ENCODE results near the gene PFDN6. TPM values are rescaled to one million over a fixed set of nuclear protein-coding genes. Genes with fewer than 3 reads are reported as not detected.

The PFDN6 gene
- total RNA-seq, 1 experiment from 2014 or later: 85.8 TPM

- no peak overlapping the region for H4K5ac ChIP-seq (ENCODE audit: insufficient read length, low read depth, low read length)
- H3K9me3 Mint-ChIP-seq: no peaks in the 10 kb centered on the region
- H3K27me3 ChIP-seq (ENCODE audit: insufficient read depth, low read length): no peaks in the 10 kb centered on the region
- peaks cover 7% of the 10 kb centered on the region; the same call in 1 of the 2 replicates for H3K79me2 ChIP-seq (ENCODE audit: insufficient read depth, low read length)
- H2BK12ac ChIP-seq (ENCODE audit: insufficient read length, low read depth, low read length): no peak overlapping the region
- no peak overlapping the region for H3K14ac ChIP-seq (ENCODE audit: insufficient read depth, low read length)
- H3K27ac Mint-ChIP-seq: peak overlapping the region in 1 of 3 experiments; percentile 74; a peak in 1 of 7 replicates
- TF ChIP-seq, protein P1, sequence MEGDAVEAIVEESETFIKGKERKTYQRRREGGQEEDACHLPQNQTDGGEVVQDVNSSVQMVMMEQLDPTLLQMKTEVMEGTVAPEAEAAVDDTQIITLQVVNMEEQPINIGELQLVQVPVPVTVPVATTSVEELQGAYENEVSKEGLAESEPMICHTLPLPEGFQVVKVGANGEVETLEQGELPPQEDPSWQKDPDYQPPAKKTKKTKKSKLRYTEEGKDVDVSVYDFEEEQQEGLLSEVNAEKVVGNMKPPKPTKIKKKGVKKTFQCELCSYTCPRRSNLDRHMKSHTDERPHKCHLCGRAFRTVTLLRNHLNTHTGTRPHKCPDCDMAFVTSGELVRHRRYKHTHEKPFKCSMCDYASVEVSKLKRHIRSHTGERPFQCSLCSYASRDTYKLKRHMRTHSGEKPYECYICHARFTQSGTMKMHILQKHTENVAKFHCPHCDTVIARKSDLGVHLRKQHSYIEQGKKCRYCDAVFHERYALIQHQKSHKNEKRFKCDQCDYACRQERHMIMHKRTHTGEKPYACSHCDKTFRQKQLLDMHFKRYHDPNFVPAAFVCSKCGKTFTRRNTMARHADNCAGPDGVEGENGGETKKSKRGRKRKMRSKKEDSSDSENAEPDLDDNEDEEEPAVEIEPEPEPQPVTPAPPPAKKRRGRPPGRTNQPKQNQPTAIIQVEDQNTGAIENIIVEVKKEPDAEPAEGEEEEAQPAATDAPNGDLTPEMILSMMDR (conservative IDR thresholded peaks at IDR 0.05): no peak
- H2BK5ac ChIP-seq (ENCODE audit: insufficient read length, low read length): no peak overlapping the region
- no peak overlapping the region for H3T11ph ChIP-seq (ENCODE audit: low read length)
- H3K27ac ChIP-seq (ENCODE audit: insufficient read length, low read depth, low read length): no peak overlapping the region
- no peak overlapping the region for H2BK15ac ChIP-seq (ENCODE audit: low read depth, low read length)
- peak overlapping the region in 1 of 2 experiments; percentile 92; a peak in 2 of 5 replicates for H3K4me3 Mint-ChIP-seq
- H3K23ac ChIP-seq (ENCODE audit: insufficient read length, low read depth, low read length): no peak overlapping the region
- H4K91ac ChIP-seq (ENCODE audit: insufficient read length, low read depth, low read length): no peak overlapping the region
- no peak overlapping the region for H3K4ac ChIP-seq (ENCODE audit: low read depth, low read length)
- H3K36me3 Mint-ChIP-seq (ENCODE audit: insufficient read depth in 1 of 3, low read depth in 3 of 3): peaks cover 25 to 79% (median 52%) of the 10 kb centered on the region in 3 experiments; a peak in 6 of 7 replicates
- no peak overlapping the region for H3K9ac ChIP-seq (ENCODE audit: extremely low read depth, insufficient read length, low read length)
- H2BK20ac ChIP-seq (ENCODE audit: low read depth, low read length, poor library complexity, severe bottlenecking): no peak overlapping the region
- H3K4me1 Mint-ChIP-seq: peaks cover 36 to 38% of the 10 kb centered on the region in 2 experiments
- WGBS (ENCODE audit: extremely low coverage, insufficient read length, low lambda C conversion rate): no CpG with 5 or more reads among the region's 3 CpGs
- H3K4me2 ChIP-seq (ENCODE audit: insufficient read depth, insufficient read length, low read length): no peak overlapping the region
- no peak overlapping the region for H2BK120ac ChIP-seq (ENCODE audit: low read depth, low read length, poor library complexity, severe bottlenecking)
- no peak overlapping the region for H2AFZ ChIP-seq (ENCODE audit: low read length)
- H3K56ac ChIP-seq (ENCODE audit: insufficient read length, low read depth, low read length): no peak overlapping the region
- H3K27me3 Mint-ChIP-seq (ENCODE audit: low read depth): no peaks in the 10 kb centered on the region
- H3K9me3 ChIP-seq (ENCODE audit: control insufficient read depth, low read depth, low read length): no peaks in the 10 kb centered on the region
- H4K20me1 ChIP-seq (ENCODE audit: control insufficient read depth, insufficient read depth, insufficient read length): no peaks in the 10 kb centered on the region
- no peak overlapping the region for H4K8ac ChIP-seq (replicated peaks; ENCODE audit: insufficient read length, low read depth, low read length)
- H3K18ac ChIP-seq (ENCODE audit: insufficient read length, low read depth, low read length): no peak overlapping the region
- no peak for DNase-seq
- peaks cover 9% of the 10 kb centered on the region for H3K23me2 ChIP-seq (ENCODE audit: insufficient read length, low read depth, low read length, poor library complexity, severe bottlenecking)
- no peaks in the 10 kb centered on the region; the same call in 1 of the 2 replicates for H3K4me1 ChIP-seq (ENCODE audit: insufficient read depth, low read length)
- no peaks in the 10 kb centered on the region for H3K79me1 ChIP-seq (ENCODE audit: insufficient read depth, low read depth, low read length, poor library complexity, severe bottlenecking)
- no peak overlapping the region for H2AK5ac ChIP-seq (ENCODE audit: insufficient read length, low read length)
Measured at GRCh38 chr6:33278810-33279209, 10.6 kb upstream of the PFDN6 start.

Measured in H9 (cell line).